H9 (cell line): ENCODE data around the gene LRCH1. TPM values are rescaled to one million over a fixed set of nuclear protein-coding genes. Genes with fewer than 3 reads are reported as not detected.

Source experiments
- DNase-seq: peaks from one replicate; pipeline ENCODE4 v3.0.0-alpha.2; 2017
- H2AFZ ChIP-seq: one replicate; pipeline ENCODE4 v1.6.1; 2013; ENCODE audit warnings: mild to moderate bottlenecking, low read length, control low read depth, moderate library complexity
- H2AK5ac ChIP-seq: 2 replicates; pipeline ENCODE4 v1.6.1; 2013; ENCODE audit warnings: low read length, control low read depth, mixed read lengths; ENCODE audit not compliant: insufficient read length
- H2BK120ac ChIP-seq: one replicate; pipeline ENCODE4 v1.6.1; 2013; ENCODE audit warnings: low read depth, mild to moderate bottlenecking, low read length, control low read depth, inconsistent platforms; ENCODE audit not compliant: poor library complexity, severe bottlenecking
- H2BK12ac ChIP-seq: 2 replicates; pipeline ENCODE4 v1.6.1; 2013; ENCODE audit warnings: low read length, control low read depth, mixed read lengths, low read depth; ENCODE audit not compliant: insufficient read length
- H2BK15ac ChIP-seq: 2 replicates; pipeline ENCODE4 v1.6.1; 2013; ENCODE audit warnings: low read depth, low read length, control low read depth
- H2BK20ac ChIP-seq: one replicate; pipeline ENCODE4 v1.6.1; 2013; ENCODE audit warnings: low read depth, mild to moderate bottlenecking, low read length, control low read depth, inconsistent platforms; ENCODE audit not compliant: poor library complexity, severe bottlenecking
- H2BK5ac ChIP-seq: 2 replicates; pipeline ENCODE4 v1.6.1; 2013; ENCODE audit warnings: low read length, control low read depth, mixed read lengths; ENCODE audit not compliant: insufficient read length
- H3K14ac ChIP-seq: 2 replicates; pipeline ENCODE4 v1.6.1; 2013; ENCODE audit warnings: low read length, control low read depth; ENCODE audit not compliant: insufficient read depth
- H3K18ac ChIP-seq: 2 replicates; pipeline ENCODE4 v1.6.1; 2013; ENCODE audit warnings: low read depth, mild to moderate bottlenecking, mixed read lengths, low read length, control low read depth; ENCODE audit not compliant: insufficient read length
- H3K23ac ChIP-seq: 2 replicates; pipeline ENCODE4 v1.6.1; 2013; ENCODE audit warnings: low read length, control low read depth, mixed read lengths, low read depth; ENCODE audit not compliant: insufficient read length
- H3K23me2 ChIP-seq: 2 replicates; pipeline ENCODE4 v1.6.1; 2013; ENCODE audit warnings: low read depth, mild to moderate bottlenecking, mixed read lengths, low read length, control low read depth; ENCODE audit not compliant: insufficient read length, poor library complexity, severe bottlenecking
- H3K27ac ChIP-seq: 2 replicates; pipeline ENCODE4 v1.5.1; 2013; ENCODE audit warnings: low read length, control low read depth, mixed read lengths, low read depth; ENCODE audit not compliant: insufficient read length
- H3K27me3 ChIP-seq: 2 replicates; pipeline ENCODE4 v1.6.1; 2013; ENCODE audit warnings: low read length, control low read depth, inconsistent platforms; ENCODE audit not compliant: insufficient read depth
- H3K4ac ChIP-seq: 2 replicates; pipeline ENCODE4 v1.6.1; 2013; ENCODE audit warnings: low read depth, mild to moderate bottlenecking, control low read depth, inconsistent platforms, low read length, moderate library complexity
- H3K4me1 ChIP-seq: 2 replicates; pipeline ENCODE4 v1.6.1; 2013; ENCODE audit warnings: low read length, control low read depth, inconsistent platforms; ENCODE audit not compliant: insufficient read depth
- H3K4me2 ChIP-seq: 2 replicates; pipeline ENCODE4 v1.6.1; 2013; ENCODE audit warnings: low read length, control low read depth, mixed read lengths; ENCODE audit not compliant: insufficient read length, insufficient read depth
- H3K56ac ChIP-seq: 2 replicates; pipeline ENCODE4 v1.6.1; 2013; ENCODE audit warnings: low read depth, mild to moderate bottlenecking, mixed read lengths, low read length, control low read depth; ENCODE audit not compliant: insufficient read length
- H3K79me1 ChIP-seq: 2 replicates; pipeline ENCODE4 v1.6.1; 2013; ENCODE audit warnings: low read depth, mild to moderate bottlenecking, moderate library complexity, low read length, control low read depth, inconsistent platforms; ENCODE audit not compliant: insufficient read depth, poor library complexity, severe bottlenecking
- H3K79me2 ChIP-seq: 2 replicates; pipeline ENCODE4 v1.6.1; 2013; ENCODE audit warnings: low read length, control low read depth, inconsistent platforms; ENCODE audit not compliant: insufficient read depth
- H3K9ac ChIP-seq: 2 replicates; pipeline ENCODE4 v1.6.1; 2013; ENCODE audit warnings: low read length, control low read depth, mixed read lengths; ENCODE audit not compliant: insufficient read length; ENCODE audit errors: extremely low read depth
- H3K9me3 ChIP-seq: one replicate; pipeline ENCODE4 v1.6.1; 2013; ENCODE audit warnings: low read depth, low read length, inconsistent platforms; ENCODE audit not compliant: control insufficient read depth
- H3T11ph ChIP-seq: one replicate; pipeline ENCODE4 v1.6.1; 2013; ENCODE audit warnings: mild to moderate bottlenecking, low read length, control low read depth, inconsistent platforms
- H4K20me1 ChIP-seq: one replicate; pipeline ENCODE4 v1.6.1; 2013; ENCODE audit not compliant: control insufficient read depth, insufficient read length, insufficient read depth
- H4K5ac ChIP-seq: 2 replicates; pipeline ENCODE4 v1.6.1; 2013; ENCODE audit warnings: low read depth, mild to moderate bottlenecking, mixed read lengths, low read length, control low read depth; ENCODE audit not compliant: insufficient read length
- H4K8ac ChIP-seq: replicated peaks from 2 replicates; pipeline ENCODE4 v1.6.1; 2013; ENCODE audit warnings: low read length, control low read depth, mixed read lengths, low read depth; ENCODE audit not compliant: insufficient read length
- H4K91ac ChIP-seq: 2 replicates; pipeline ENCODE4 v1.6.1; 2013; ENCODE audit warnings: low read depth, mild to moderate bottlenecking, moderate library complexity, mixed read lengths, low read length, control low read depth; ENCODE audit not compliant: insufficient read length
- H3K27ac Mint-ChIP-seq, 3 experiments: 2 replicates in 2 of 3; 3 replicates in 1 of 3; pipeline ENCODE4 v1.8.0; 2020 to 2021; ENCODE audit warnings: mixed read lengths in 3 of 3, mild to moderate bottlenecking in 1 of 3, moderate library complexity in 1 of 3
- H3K27me3 Mint-ChIP-seq: 2 replicates; pipeline ENCODE4 v1.8.0; 2021; ENCODE audit warnings: low read depth, mild to moderate bottlenecking, moderate library complexity, mixed read lengths
- H3K36me3 Mint-ChIP-seq, 3 experiments: 2 replicates in 2 of 3; 3 replicates in 1 of 3; pipeline ENCODE4 v1.8.0; 2020 to 2021; ENCODE audit warnings: low read depth in 3 of 3, mixed read lengths in 3 of 3; ENCODE audit not compliant: insufficient read depth in 1 of 3
- H3K4me1 Mint-ChIP-seq, 2 experiments: 2 replicates each; pipeline ENCODE4 v1.8.0; 2020; ENCODE audit warnings: mixed read lengths in 2 of 2
- H3K4me3 Mint-ChIP-seq, 2 experiments: 2 replicates in 1 of 2; 3 replicates in 1 of 2; pipeline ENCODE4 v1.8.0; 2020 to 2021; ENCODE audit warnings: mild to moderate bottlenecking in 2 of 2, mixed read lengths in 2 of 2, moderate library complexity in 1 of 2
- H3K9me3 Mint-ChIP-seq, 2 experiments: 2 replicates in 1 of 2; 3 replicates in 1 of 2; pipeline ENCODE4 v1.8.0; 2020; ENCODE audit warnings: mild to moderate bottlenecking in 2 of 2, mixed read lengths in 2 of 2, moderate library complexity in 1 of 2
- CTCF ChIP-seq: fragments of 200-600 bp; sonication (generic); conservative IDR thresholded peaks from 3 replicates; pipeline ENCODE4 v1.8.0; 2021; ENCODE audit warnings: antibody characterized with exemption, mild to moderate bottlenecking
- WGBS: extraction: QIAGEN DNeasy Blood & Tissue Kit; methylation state at CpG from one replicate; pipeline ENCODE4 v1.1.7; 2013; ENCODE audit warnings: missing lambda C conversion rate, low lambda C conversion rate, mixed read lengths; ENCODE audit not compliant: insufficient read length; ENCODE audit errors: extremely low coverage; 5-methylcytosine and 5-hydroxymethylcytosine counted together
- total RNA-seq: library from RNA; stranded (reverse); gene quantifications from 2 replicates; pipeline ENCODE4 v1.2.1, GENCODE V29; 2021

The LRCH1 gene
- total RNA-seq, 1 experiment from 2014 or later = 8.0 TPM

GRCh38 chr13:46529216-46529919 lies 23.6 kb upstream of the LRCH1 start:
- H3K14ac ChIP-seq = no peak overlapping the region
- H3K36me3 Mint-ChIP-seq = no peaks in the 10 kb centered on the region
- H2BK15ac ChIP-seq = no peak overlapping the region
- no peak overlapping the region for H4K5ac ChIP-seq
- H3K56ac ChIP-seq = no peak overlapping the region
- H3K79me2 ChIP-seq = no peaks in the 10 kb centered on the region
- H2BK120ac ChIP-seq = no peak overlapping the region
- H3K27me3 Mint-ChIP-seq = no peaks in the 10 kb centered on the region; the same call in 1 of the 2 replicates
- H2BK12ac ChIP-seq = no peak overlapping the region
- H4K20me1 ChIP-seq = no peaks in the 10 kb centered on the region
- no peak for DNase-seq
- no peak overlapping the region; a peak in 1 of 7 replicates for H3K27ac Mint-ChIP-seq
- H3K4me1 ChIP-seq = no peaks in the 10 kb centered on the region
- no peak overlapping the region for H4K91ac ChIP-seq
- no peaks in the 10 kb centered on the region for H3K9me3 ChIP-seq
- H3K4me2 ChIP-seq = no peak overlapping the region
- no peaks in the 10 kb centered on the region for H3K23me2 ChIP-seq
- no peak overlapping the region for H3K23ac ChIP-seq
- H3K4me3 Mint-ChIP-seq = no peak overlapping the region
- no peak overlapping the region for H3K9ac ChIP-seq
- no peak overlapping the region for H3T11ph ChIP-seq
- H2BK5ac ChIP-seq = no peak overlapping the region
- no peak overlapping the region for H2BK20ac ChIP-seq
- H3K27me3 ChIP-seq = no peaks in the 10 kb centered on the region
- H2AFZ ChIP-seq = no peak overlapping the region
- WGBS = no CpG with 5 or more reads among the region's 4 CpGs
- no peaks in the 10 kb centered on the region for H3K79me1 ChIP-seq
- H3K4me1 Mint-ChIP-seq = no peaks in the 10 kb centered on the region
- no peak overlapping the region for H4K8ac ChIP-seq
- H3K27ac ChIP-seq = no peak overlapping the region
- no peak overlapping the region for H2AK5ac ChIP-seq
- no peak overlapping the region for H3K4ac ChIP-seq
- H3K9me3 Mint-ChIP-seq = no peaks in the 10 kb centered on the region
- H3K18ac ChIP-seq = no peak overlapping the region
- no peak for TF ChIP-seq CTCF
